SK-N-SH (cell line): Measurements from ENCODE around the gene HAUS5. TPM values are rescaled to one million over a fixed set of nuclear protein-coding genes. Genes with fewer than 3 reads are reported as not detected.

ENCODE experiments used
- CTCF ChIA-PET: fragments of 300-600, 350-600 bp; formaldehyde crosslinking; extraction: SDS; loops from one replicate; lab custom pipeline; 2021; lab: Yijun Ruan, JAX
- POLR2A ChIA-PET: fragments of 350-600 bp; sonication (Branson Sonifier 250); formaldehyde crosslinking; extraction: SDS; loops from one replicate; lab custom pipeline; 2020; ENCODE audit warnings: antibody characterized with exemption, inconsistent platforms; lab: Yijun Ruan, JAX
- DNase-seq: peaks from one replicate; pipeline ENCODE4 v3.0.0; 2012
- H2AFZ ChIP-seq: fragments of 200-600 bp; sonication (generic); 2 replicates; pipeline ENCODE4 v1.8.1; 2016; ENCODE audit warnings: antibody characterized with exemption, mild to moderate bottlenecking, low read depth
- H3F3A ChIP-seq: fragments of 200-600 bp; sonication (generic); replicated peaks from 2 replicates; pipeline ENCODE3; 2016; ENCODE audit warnings: antibody characterized with exemption, mild to moderate bottlenecking; ENCODE audit not compliant: insufficient read depth
- H3K27ac ChIP-seq, 2 experiments: fragments of 200-500 bp in 1 of 2; fragments of 200-600 bp in 1 of 2; sonication (Bioruptor generic) in 1 of 2; sonication (generic), shearing (Covaris generic) in 1 of 2; 2 replicates each; pipeline versions ENCODE4 v1.5.1 to v1.6.1; 2014 to 2016; ENCODE audit warnings: low read depth in 2 of 2, inconsistent platforms in 1 of 2, low read length in 1 of 2, mild to moderate bottlenecking in 1 of 2, mixed read lengths in 1 of 2
- H3K27me3 ChIP-seq: fragments of 200-600 bp; sonication (generic), shearing (Covaris generic); 2 replicates; pipeline ENCODE4 v1.6.1; 2016; ENCODE audit warnings: mixed run types; ENCODE audit not compliant: insufficient read depth
- H3K36me3 ChIP-seq, 2 experiments: fragments of 200-500 bp in 1 of 2; fragments of 200-600 bp in 1 of 2; sonication (Bioruptor generic) in 1 of 2; sonication (generic) in 1 of 2; replicated peaks in 1 of 2; 2 replicates each; pipeline versions ENCODE3 to v1.5.1; 2014 to 2016; ENCODE audit warnings: low read length in 1 of 2, mild to moderate bottlenecking in 1 of 2; ENCODE audit not compliant: insufficient read depth in 2 of 2, control insufficient read depth in 1 of 2
- H3K4me1 ChIP-seq, 2 experiments: fragments of 200-500 bp in 1 of 2; fragments of 200-600 bp in 1 of 2; sonication (Bioruptor generic) in 1 of 2; sonication (generic), shearing (Covaris generic) in 1 of 2; 2 replicates each; pipeline versions ENCODE4 v1.5.1 to v1.6.1; 2014 to 2016; ENCODE audit warnings: low read depth in 1 of 2, low read length in 1 of 2, mixed run types in 1 of 2; ENCODE audit not compliant: insufficient read depth in 2 of 2, control insufficient read depth in 1 of 2
- H3K4me2 ChIP-seq: fragments of 200-600 bp; sonication (generic), shearing (Covaris generic); 2 replicates; pipeline ENCODE4 v1.6.1; 2017; ENCODE audit warnings: mixed run types
- H3K4me3 ChIP-seq, 2 experiments: fragments of 200-500 bp in 1 of 2; fragments of 200-600 bp in 1 of 2; sonication (Bioruptor generic) in 1 of 2; sonication (generic), shearing (Covaris generic) in 1 of 2; 2 replicates each; pipeline versions ENCODE4 v1.5.1 to v1.8.1; 2014 to 2016; ENCODE audit warnings: low read depth in 2 of 2, inconsistent platforms in 1 of 2, low read length in 1 of 2, mild to moderate bottlenecking in 1 of 2, mixed read lengths in 1 of 2, moderate library complexity in 1 of 2
- H3K79me2 ChIP-seq: fragments of 200-600 bp; sonication (generic); 2 replicates; pipeline ENCODE4 v1.8.1; 2017; ENCODE audit warnings: mild to moderate bottlenecking; ENCODE audit not compliant: insufficient read depth
- H3K9ac ChIP-seq: fragments of 200-600 bp; sonication (generic); 2 replicates; pipeline ENCODE4 v1.6.1; 2017; ENCODE audit warnings: mixed run types
- H3K9me2 ChIP-seq: fragments of 200-600 bp; sonication (generic); 2 replicates; pipeline ENCODE4 v1.6.1; 2017; ENCODE audit warnings: mixed run types
- H3K9me3 ChIP-seq: fragments of 200-600 bp; sonication (generic); 2 replicates; pipeline ENCODE4 v1.6.1; 2017; ENCODE audit warnings: mixed run types, mild to moderate bottlenecking, moderate library complexity
- H4K20me1 ChIP-seq: fragments of 200-600 bp; sonication (generic); 2 replicates; pipeline ENCODE4 v1.6.1; 2017; ENCODE audit warnings: mild to moderate bottlenecking, mixed run types; ENCODE audit not compliant: insufficient read depth
- CHD2 ChIP-seq: fragments of 150-350 bp; IDR thresholded peaks from 2 replicates; pipeline ENCODE4 v1.6.1; 2018; ENCODE audit warnings: low read length; ENCODE audit not compliant: partially characterized antibody
- EP300 ChIP-seq, 2 experiments: IDR thresholded peaks; 2 replicates each; pipeline versions ENCODE4 v1.4.0 to v1.6.1; 2012; ENCODE audit warnings: borderline replicate concordance in 1 of 2, low read depth in 1 of 2, low read length in 1 of 2
- FOSL2 ChIP-seq: IDR thresholded peaks from 2 replicates; pipeline ENCODE4 v1.4.0; 2012; ENCODE audit warnings: low read depth, mild to moderate bottlenecking, moderate library complexity, borderline replicate concordance
- FOXM1 ChIP-seq: IDR thresholded peaks from 2 replicates; pipeline ENCODE4 v1.4.0; 2012; ENCODE audit warnings: low read depth, mild to moderate bottlenecking
- JUND ChIP-seq: IDR thresholded peaks from 2 replicates; pipeline ENCODE4 v1.4.0; 2012
- MAX ChIP-seq: IDR thresholded peaks from 2 replicates; pipeline ENCODE4 v1.4.0; 2012; ENCODE audit warnings: low read depth
- MXI1 ChIP-seq: IDR thresholded peaks from 2 replicates; pipeline ENCODE4 v1.6.1; 2012; ENCODE audit warnings: mild to moderate bottlenecking, low read depth, low read length, improper control_type of control experiment
- NFIC ChIP-seq: IDR thresholded peaks from 2 replicates; pipeline ENCODE4 v1.4.0; 2012; ENCODE audit warnings: borderline replicate concordance
- PBX3 ChIP-seq: IDR thresholded peaks from 2 replicates; pipeline ENCODE4; 2012
- POLR2AphosphoS5 ChIP-seq: IDR thresholded peaks from 2 replicates; pipeline ENCODE4 v1.6.1; 2012; ENCODE audit warnings: low read depth, low read length
- RAD21 ChIP-seq: IDR thresholded peaks from 2 replicates; pipeline ENCODE4 v1.6.1; 2012; ENCODE audit warnings: mild to moderate bottlenecking, low read length
- RFX5 ChIP-seq: IDR thresholded peaks from 2 replicates; pipeline ENCODE4 v1.6.1; 2012; ENCODE audit warnings: mild to moderate bottlenecking, improper control_type of control experiment, low read length
- RXRA ChIP-seq: IDR thresholded peaks from 2 replicates; pipeline ENCODE4 v1.4.0; 2012; ENCODE audit warnings: low read depth, mild to moderate bottlenecking, borderline replicate concordance
- TEAD4 ChIP-seq: IDR thresholded peaks from 2 replicates; pipeline ENCODE4 v1.4.0; 2012; ENCODE audit warnings: mild to moderate bottlenecking, borderline replicate concordance; ENCODE audit not compliant: insufficient read depth
- USF2 ChIP-seq: fragments of 150-350 bp; IDR thresholded peaks from 2 replicates; pipeline ENCODE4 v1.6.1; 2017; ENCODE audit warnings: antibody characterized with exemption, low read length, low read depth, borderline replicate concordance
- YY1 ChIP-seq: IDR thresholded peaks from 2 replicates; pipeline ENCODE4 v1.4.0; 2012; ENCODE audit warnings: low read depth, mild to moderate bottlenecking
- ZBTB33 ChIP-seq: IDR thresholded peaks from 2 replicates; pipeline ENCODE4 v1.4.0; 2012; ENCODE audit warnings: low read depth, borderline replicate concordance
- whole genome bisulfite sequencing: methylation state at CpG from one replicate; pipeline ENCODE4 v1.1.6; 2017; ENCODE audit warnings: low lambda C conversion rate; 5-methylcytosine and 5-hydroxymethylcytosine counted together
- polyA plus RNA-seq, 3 experiments: library from polyadenylated mRNA; depleted of rRNA; stranded (reverse); fragments of >200 nt; gene quantifications; 2 replicates each; pipeline ENCODE4 v1.2.3, GENCODE V29; 2012

Gene HAUS5
- polyA plus RNA-seq, 1 of the 3 experiments (the other 2 are of a cell fraction), result 7.1 TPM

- H3K9me2 ChIP-seq, result no peaks in the 10 kb centered on the region
- TF ChIP-seq RFX5 (no peak), CHD2 (no peak), USF2 (no peak), MXI1 (no peak), NFIC (no peak), FOXM1 (no peak), RXRA (no peak), MAX (no peak), EP300 (IDR thresholded peaks at IDR 0.05; ENCODE audit: borderline replicate concordance in 1 of 2, low read depth in 1 of 2, low read length in 1 of 2) (no peak)
- TF ChIP-seq, all 33 proteins: peak for 0
- no peaks in the 10 kb centered on the region for H3K79me2 ChIP-seq
- POLR2A ChIA-PET, result no interaction called here
- H3K4me1 ChIP-seq, result no peaks in the 10 kb centered on the region
- WGBS, result 7% methylated on average over 1 of the region's 1 CpG
- no peak overlapping the region for H2AFZ ChIP-seq
- no peak overlapping the region for H3K27ac ChIP-seq
- no peaks in the 10 kb centered on the region for H3K36me3 ChIP-seq
- no peaks in the 10 kb centered on the region for H3K9me3 ChIP-seq
- H3K9ac ChIP-seq, result no peak overlapping the region
- CTCF ChIA-PET, result no interaction called here
- no peak for DNase-seq
- no peaks in the 10 kb centered on the region for H4K20me1 ChIP-seq
- no peak overlapping the region for H3K4me2 ChIP-seq
- H3K4me3 ChIP-seq, result no peak overlapping the region
- no peaks in the 10 kb centered on the region for H3F3A ChIP-seq
- peaks cover 39% of the 10 kb centered on the region; the same call in 1 of the 2 replicates for H3K27me3 ChIP-seq
These were observed 41.0 kb upstream of the HAUS5 start for GRCh38 chr19:35571406-35571965.

GRCh38 chr19:35577918-35578317 is 34.6 kb upstream of the HAUS5 start:
- Histone ChIP-seq H3K9me3 (no peaks in the 10 kb centered on the region), H3K27ac (no peak overlapping the region), H3K36me3 (no peaks in the 10 kb centered on the region), H3F3A (no peaks in the 10 kb centered on the region), H3K4me1 (no peaks in the 10 kb centered on the region), H2AFZ (no peak overlapping the region), H3K9me2 (no peaks in the 10 kb centered on the region), H3K27me3 (peaks cover 3% of the 10 kb centered on the region; the same call in 1 of the 2 replicates), H3K4me3 (no peak overlapping the region), H3K9ac (no peak overlapping the region), H4K20me1 (no peaks in the 10 kb centered on the region), H3K79me2 (no peaks in the 10 kb centered on the region), H3K4me2 (no peak overlapping the region)
- WGBS, result 13% methylated on average over 1 of the region's 1 CpG
- CTCF ChIA-PET, result no interaction called here
- TF ChIP-seq YY1 (no peak), PBX3 (no peak), POLR2AphosphoS5 (no peak), RAD21 (no peak), FOSL2 (no peak), JUND (no peak), RXRA (no peak), ZBTB33 (no peak), TEAD4 (no peak)
- POLR2A ChIA-PET, result no interaction called here
- no peak for DNase-seq
